ENCODE measurements around the gene MTMR1.
A peak's percentile ranks its signal among the peaks of the same experiment; 100 is the strongest.

MTMR1 gene

GRCh38 chrX:150774798-150775568 lies 81.8 kb downstream of the MTMR1 start:
- H3K4me3 ChIP-seq: no peak overlapping the region
- H3K4me1 ChIP-seq: peaks cover 0 to 27% (median 0%) of the 10 kb centered on the region in 10 experiments; a peak in 6 of 20 replicates
- H4K20me1 ChIP-seq: peaks cover 0 to 13% (median 0%) of the 10 kb centered on the region in 11 experiments; a peak in 4 of 22 replicates
- no peak overlapping the region for H3K9ac ChIP-seq
- no peak overlapping the region for H3K27ac ChIP-seq
- H3K36me3 ChIP-seq: peaks cover 0 to 7% (median 0%) of the 10 kb centered on the region in 11 experiments; a peak in 2 of 22 replicates
- no peak overlapping the region for H3K4me2 ChIP-seq
- no peaks in the 10 kb centered on the region for H3K9me3 ChIP-seq (replicated peaks in 1 of 11)
- peaks cover 0 to 3% (median 0%) of the 10 kb centered on the region in 11 experiments; a peak in 1 of 22 replicates for H3K27me3 ChIP-seq
- TF ChIP-seq Cebpa-rat (IDR thresholded peaks at IDR 0.05): no peak

- Histone ChIP-seq H3K36me3 (peaks cover 0 to 3% (median 0%) of the 10 kb centered on the region in 11 experiments; a peak in 2 of 22 replicates), H4K20me1 (peaks cover 0 to 5% (median 0%) of the 10 kb centered on the region in 11 experiments; a peak in 3 of 22 replicates), H3K4me2 (peak overlapping the region in 1 of 11 experiments; percentile 7; a peak in 1 of 22 replicates), H3K9ac (no peak overlapping the region), H3K27ac (no peak overlapping the region), H3K27me3 (peaks cover 0 to 3% (median 0%) of the 10 kb centered on the region in 11 experiments; a peak in 1 of 22 replicates), H3K4me3 (no peak overlapping the region), H3K4me1 (peaks cover 0 to 34% (median 0%) of the 10 kb centered on the region in 10 experiments; a peak in 6 of 20 replicates), H3K9me3 (replicated peaks in 1 of 11) (no peaks in the 10 kb centered on the region)
- no peak for TF ChIP-seq Cebpa-rat (IDR thresholded peaks at IDR 0.05)
Measured at GRCh38 chrX:150775569-150776350, 82.6 kb downstream of the MTMR1 start.

- Histone ChIP-seq H3K36me3 (peaks cover 0 to 3% (median 0%) of the 10 kb centered on the region in 11 experiments; a peak in 2 of 22 replicates), H3K27ac (no peak overlapping the region), H3K4me2 (no peak overlapping the region), H3K4me3 (no peak overlapping the region), H3K9me3 (replicated peaks in 1 of 11) (no peaks in the 10 kb centered on the region), H3K27me3 (peaks cover 0 to 3% (median 0%) of the 10 kb centered on the region in 11 experiments; a peak in 1 of 22 replicates), H4K20me1 (peaks cover 0 to 3% (median 0%) of the 10 kb centered on the region in 11 experiments; a peak in 3 of 22 replicates), H3K4me1 (peaks cover 0 to 43% (median 0%) of the 10 kb centered on the region in 10 experiments; a peak in 6 of 20 replicates), H3K9ac (no peak overlapping the region)
- no peak for TF ChIP-seq Cebpa-rat (IDR thresholded peaks at IDR 0.05)
Measured at GRCh38 chrX:150777328-150777992, 84.3 kb downstream of the MTMR1 start.

- H3K27ac ChIP-seq: peak overlapping the region in 2 of 11 experiments; percentile 28 to 56; a peak in 4 of 22 replicates
- peaks cover 0 to 43% (median 0%) of the 10 kb centered on the region in 10 experiments; a peak in 6 of 20 replicates for H3K4me1 ChIP-seq
- H3K36me3 ChIP-seq: peaks cover 0 to 6% (median 0%) of the 10 kb centered on the region in 11 experiments; a peak in 2 of 22 replicates
- peaks cover 0 to under 1% (median 0%) of the 10 kb centered on the region in 11 experiments; a peak in 1 of 22 replicates for H3K27me3 ChIP-seq
- peak overlapping the region in 1 of 11 experiments; percentile 35; a peak in 1 of 22 replicates for H3K9ac ChIP-seq
- no peak for TF ChIP-seq Cebpa-rat (IDR thresholded peaks at IDR 0.05)
- H3K9me3 ChIP-seq (replicated peaks in 1 of 11): no peaks in the 10 kb centered on the region
- no peak overlapping the region for H3K4me3 ChIP-seq
- no peaks in the 10 kb centered on the region; a peak in 2 of 22 replicates for H4K20me1 ChIP-seq
- peak overlapping the region in 3 of 11 experiments; percentile 54 to 71 (median 69); a peak in 6 of 22 replicates for H3K4me2 ChIP-seq
Measured at GRCh38 chrX:150779385-150779784, 86.2 kb downstream of the MTMR1 start.

- no peak for TF ChIP-seq Cebpa-rat (IDR thresholded peaks at IDR 0.05)
- H3K27ac ChIP-seq: no peak overlapping the region
- H3K4me1 ChIP-seq: peaks cover 0 to 36% (median 0%) of the 10 kb centered on the region in 10 experiments; a peak in 6 of 20 replicates
- H4K20me1 ChIP-seq: no peaks in the 10 kb centered on the region
- no peak overlapping the region for H3K4me2 ChIP-seq
- no peaks in the 10 kb centered on the region for H3K27me3 ChIP-seq
- H3K4me3 ChIP-seq: no peak overlapping the region
- no peaks in the 10 kb centered on the region for H3K9me3 ChIP-seq (replicated peaks in 1 of 11)
- H3K9ac ChIP-seq: no peak overlapping the region
- H3K36me3 ChIP-seq: 0 out of 22 replicates have a peak, but pooled peaks cover 0 to 6% (median 0%) of the 10 kb centered on the region in 11 experiments
Measured at GRCh38 chrX:150781677-150782076, 88.5 kb downstream of the MTMR1 start.

- Histone ChIP-seq H4K20me1 (no peaks in the 10 kb centered on the region), H3K27me3 (no peaks in the 10 kb centered on the region), H3K4me2 (no peak overlapping the region), H3K27ac (no peak overlapping the region), H3K9me3 (replicated peaks in 1 of 11) (peaks cover 0 to 6% (median 0%) of the 10 kb centered on the region in 11 experiments; a peak in 1 of 22 replicates), H3K36me3 (peaks cover 7 to 57% (median 25%) of the 10 kb centered on the region in 11 experiments; a peak in 16 of 22 replicates), H3K4me3 (no peak overlapping the region), H3K4me1 (no peaks in the 10 kb centered on the region), H3K9ac (no peak overlapping the region)
- no peak for TF ChIP-seq Cebpa-rat (IDR thresholded peaks at IDR 0.05)
Measured at GRCh38 chrX:150790021-150790420, 96.8 kb downstream of the MTMR1 start.

GRCh38 chrX:150792949-150793527 lies 99.8 kb downstream of the MTMR1 start:
- TF ChIP-seq Cebpa-rat (IDR thresholded peaks at IDR 0.05): no peak
- H3K27ac ChIP-seq: no peak overlapping the region
- peaks cover 7 to 67% (median 33%) of the 10 kb centered on the region in 11 experiments; a peak in 16 of 22 replicates for H3K36me3 ChIP-seq
- H3K9ac ChIP-seq: no peak overlapping the region
- no peaks in the 10 kb centered on the region for H4K20me1 ChIP-seq
- no peak overlapping the region for H3K4me3 ChIP-seq
- H3K4me1 ChIP-seq: no peaks in the 10 kb centered on the region
- H3K27me3 ChIP-seq: no peaks in the 10 kb centered on the region
- peaks cover 0 to 6% (median 0%) of the 10 kb centered on the region in 11 experiments; a peak in 2 of 22 replicates for H3K9me3 ChIP-seq (replicated peaks in 1 of 11)
- no peak overlapping the region for H3K4me2 ChIP-seq

- Histone ChIP-seq H3K9me3 (replicated peaks in 1 of 11) (no peaks in the 10 kb centered on the region; a peak in 1 of 22 replicates), H3K9ac (no peak overlapping the region)
Measured at GRCh38 chrX:150805736-150806135, 112.5 kb downstream of the MTMR1 start.

More at GRCh38 chrX:150805736-150806135, 112.5 kb downstream of the MTMR1 start:
- Histone ChIP-seq H3K4me2 (no peak overlapping the region), H3K4me3 (no peak overlapping the region), H3K27ac (no peak overlapping the region), H3K4me1 (no peaks in the 10 kb centered on the region), H3K27me3 (no peaks in the 10 kb centered on the region), H3K36me3 (peaks cover 0 to 22% (median 0%) of the 10 kb centered on the region in 11 experiments; a peak in 2 of 22 replicates), H4K20me1 (no peaks in the 10 kb centered on the region)
- no peak for TF ChIP-seq Cebpa-rat (IDR thresholded peaks at IDR 0.05)

All from BLaER1 treated with 17β-estradiol and CSF1 and Interleukin-3, amounts not matched to agents 10 nM and 100 nM (cell line).